Spleen (tissue), 11 donors: ENCODE results near the gene NRXN3. TPM values are rescaled to one million over a fixed set of nuclear protein-coding genes. Genes with fewer than 3 reads are reported as not detected.

Experiments used
- DNase-seq: peaks from one replicate; pipeline ENCODE4 v3.0.0-alpha.2; 2020
- H3K27ac ChIP-seq, 8 donors: fragments of 200-600 bp; sonication (generic) in 7 of 8; 1 replicate in 4 of 8; 2 replicates in 4 of 8; pipeline versions ENCODE4 v1.5.0 to v1.8.0; 2016 to 2021; ENCODE audit warnings: inconsistent platforms in 4 of 8, mild to moderate bottlenecking in 4 of 8, moderate library complexity in 1 of 8
- H3K27me3 ChIP-seq, 7 donors: fragments of 200-600 bp; sonication (generic) in 6 of 7; replicated peaks in 1 of 7; 1 replicate in 4 of 7; 2 replicates in 3 of 7; pipeline versions ENCODE4 v1.5.0 to v1.8.0; 2016 to 2021; ENCODE audit warnings: inconsistent platforms in 3 of 7, mild to moderate bottlenecking in 1 of 7
- H3K36me3 ChIP-seq, 6 donors: fragments of 200-600 bp; sonication (generic) in 5 of 6; 1 replicate in 4 of 6; 2 replicates in 2 of 6; pipeline versions ENCODE4 v1.5.0 to v1.8.0; 2016 to 2021; ENCODE audit warnings: inconsistent platforms in 2 of 6
- H3K4me1 ChIP-seq, 6 donors: fragments of 200-600 bp; sonication (generic) in 5 of 6; 1 replicate in 3 of 6; 2 replicates in 3 of 6; pipeline versions ENCODE4 v1.5.0 to v1.8.0; 2016 to 2021; ENCODE audit warnings: inconsistent platforms in 3 of 6
- H3K4me3 ChIP-seq, 8 donors: fragments of 200-600 bp; sonication (generic) in 7 of 8; 1 replicate in 4 of 8; 2 replicates in 4 of 8; pipeline versions ENCODE4 v1.5.0 to v1.8.0; 2016 to 2021; ENCODE audit warnings: inconsistent platforms in 4 of 8, mild to moderate bottlenecking in 4 of 8, moderate library complexity in 2 of 8
- H3K9me3 ChIP-seq, 8 donors: fragments of 200-600 bp; sonication (generic) in 7 of 8; 1 replicate in 4 of 8; 2 replicates in 4 of 8; pipeline versions ENCODE4 v1.5.0 to v1.8.0; 2016 to 2021; ENCODE audit warnings: inconsistent platforms in 4 of 8
- CTCF ChIP-seq, 11 experiments: fragments of 200-600 bp in 7 of 11; fragments of 450-650 bp in 4 of 11; sonication (generic) in 4 of 11; IDR thresholded peaks in 8 of 11; conservative IDR thresholded peaks in 3 of 11; 1 replicate in 7 of 11; 2 replicates in 4 of 11; pipeline versions ENCODE4 v1.4.0 to v1.8.0; 2016 to 2021; ENCODE audit warnings: antibody characterized with exemption in 11 of 11, inconsistent platforms in 4 of 11, mild to moderate bottlenecking in 1 of 11
- POLR2A ChIP-seq, 3 donors: fragments of 450-650 bp; IDR thresholded peaks; one replicate each; pipeline ENCODE4 v1.5.1; 2017; ENCODE audit warnings: antibody characterized with exemption in 3 of 3, mild to moderate bottlenecking in 1 of 3
- POLR2AphosphoS5 ChIP-seq, 3 donors: sonication (generic); formaldehyde crosslinking; IDR thresholded peaks; one replicate each; pipeline ENCODE4 v1.5.1; 2017; ENCODE audit warnings: antibody characterized with exemption in 3 of 3
- WGBS, 5 donors: extraction: QIAGEN DNeasy Blood & Tissue Kit in 3 of 5; methylation state at CpG; one replicate each; pipeline versions ENCODE4 v1.1.5 to v1.1.7; 2013 to 2018; 5-methylcytosine and 5-hydroxymethylcytosine counted together
- intact Hi-C: fragments of 100-400 bp; cut with DNase I; formaldehyde crosslinking; loops from one replicate; pipeline ENCODE4 v1.15.0; 2023; ENCODE audit warnings: low total_unique reads
- polyA plus RNA-seq, 3 donors: library from polyadenylated mRNA; stranded (reverse); fragments of 200-250 nt; gene quantifications; one replicate each; pipeline ENCODE4 v1.2.1, GENCODE V29; 2013
- total RNA-seq, 7 donors: library from RNA; depleted of rRNA in 3 of 7; stranded (reverse); fragments of >200 nt in 3 of 7; fragmentation: NEBNext Ultra II Directional in 4 of 7; extraction: Animal tissue kit (Norgen Biotek cat#: 25700) in 4 of 7; gene quantifications; one replicate each; pipeline versions ENCODE4 v1.1.0 to v1.2.1, GENCODE V29; 2016 to 2021
- donor health status: healthy with polysubstance abuse.
- donor health status: DM: no; HTN: no; CAD: no; lungs with moderate emphysema.
- donor health status: DM: no; HTN: no; CAD: no.
- donor health status: Bipolar disorder and iron deficiency.
- donor health status: healthy.
- donor health status: DM: no; HTN: no; CAD: no.
- donor health status: DM: yes; HTN: yes; CAD: no.

Gene NRXN3
- total and polyA plus RNA-seq, 10 donors = 0.21 to 11.5 (median 1.6) TPM

GRCh38 chr14:78605897-78606500 is 435.8 kb downstream of the NRXN3 start:
- Histone ChIP-seq H3K4me3 (no peak overlapping the region), H3K27me3 (no peaks in the 10 kb centered on the region), H3K27ac (peak overlapping the region in 4 of 8 donors; percentile 3 to 55 (median 14)), H3K36me3 (no peaks in the 10 kb centered on the region), H3K9me3 (no peaks in the 10 kb centered on the region), H3K4me1 (peaks cover 0 to 6% (median 0%) of the 10 kb centered on the region in 6 donors)
- DNase-seq = no peak
- 72 to 95% (median 85%) methylated on average over 1 of the region's 1 CpG for WGBS, 5 donors
- no peak for TF ChIP-seq POLR2AphosphoS5 (IDR thresholded peaks at IDR 0.05)
- no peak for TF ChIP-seq CTCF (IDR thresholded peaks at IDR 0.05 in 8 of 11, conservative IDR thresholded peaks at IDR 0.05 in 3 of 11)
- TF ChIP-seq POLR2A (IDR thresholded peaks at IDR 0.05) = no peak
- intact Hi-C loops = no loop called here

- no peak for DNase-seq
- Histone ChIP-seq H3K36me3 (no peaks in the 10 kb centered on the region), H3K27me3 (no peaks in the 10 kb centered on the region), H3K9me3 (no peaks in the 10 kb centered on the region), H3K27ac (no peak overlapping the region), H3K4me1 (peaks cover 0 to 6% (median 0%) of the 10 kb centered on the region in 6 donors), H3K4me3 (no peak overlapping the region)
- intact Hi-C loops = no loop called here
- TF ChIP-seq POLR2AphosphoS5 (IDR thresholded peaks at IDR 0.05) (no peak), CTCF (IDR thresholded peaks at IDR 0.05 in 8 of 11, conservative IDR thresholded peaks at IDR 0.05 in 3 of 11) (no peak), POLR2A (IDR thresholded peaks at IDR 0.05) (no peak)
- WGBS, 5 donors = 52 to 64% (median 54%) methylated on average over 4 of the region's 4 CpGs
Measured at GRCh38 chr14:78608998-78609787, 439.0 kb downstream of the NRXN3 start.

- Histone ChIP-seq H3K4me1 (peaks cover 0 to 6% (median 0%) of the 10 kb centered on the region in 6 donors), H3K27ac (no peak overlapping the region), H3K36me3 (no peaks in the 10 kb centered on the region), H3K27me3 (no peaks in the 10 kb centered on the region), H3K4me3 (no peak overlapping the region), H3K9me3 (no peaks in the 10 kb centered on the region)
- intact Hi-C loops = no loop called here
- TF ChIP-seq POLR2AphosphoS5 (IDR thresholded peaks at IDR 0.05) (no peak), POLR2A (IDR thresholded peaks at IDR 0.05) (no peak), CTCF (IDR thresholded peaks at IDR 0.05 in 8 of 11, conservative IDR thresholded peaks at IDR 0.05 in 3 of 11) (no peak)
- no peak for DNase-seq
- 78 to 84% (median 80%) methylated on average over 4 of the region's 4 CpGs for WGBS, 5 donors
Measured at GRCh38 chr14:78610994-78611393, 440.8 kb downstream of the NRXN3 start.
